GM18870 (cell line): Measurements from ENCODE around the gene BGN.

Experiments
- ATAC-seq: cut with Tn5 transposase; IDR thresholded peaks from one replicate; pipeline ENCODE4 v1.9.1; 2021; ENCODE audit warnings: moderate library complexity; ENCODE audit not compliant: unreplicated experiment

Gene BGN

DNA sequence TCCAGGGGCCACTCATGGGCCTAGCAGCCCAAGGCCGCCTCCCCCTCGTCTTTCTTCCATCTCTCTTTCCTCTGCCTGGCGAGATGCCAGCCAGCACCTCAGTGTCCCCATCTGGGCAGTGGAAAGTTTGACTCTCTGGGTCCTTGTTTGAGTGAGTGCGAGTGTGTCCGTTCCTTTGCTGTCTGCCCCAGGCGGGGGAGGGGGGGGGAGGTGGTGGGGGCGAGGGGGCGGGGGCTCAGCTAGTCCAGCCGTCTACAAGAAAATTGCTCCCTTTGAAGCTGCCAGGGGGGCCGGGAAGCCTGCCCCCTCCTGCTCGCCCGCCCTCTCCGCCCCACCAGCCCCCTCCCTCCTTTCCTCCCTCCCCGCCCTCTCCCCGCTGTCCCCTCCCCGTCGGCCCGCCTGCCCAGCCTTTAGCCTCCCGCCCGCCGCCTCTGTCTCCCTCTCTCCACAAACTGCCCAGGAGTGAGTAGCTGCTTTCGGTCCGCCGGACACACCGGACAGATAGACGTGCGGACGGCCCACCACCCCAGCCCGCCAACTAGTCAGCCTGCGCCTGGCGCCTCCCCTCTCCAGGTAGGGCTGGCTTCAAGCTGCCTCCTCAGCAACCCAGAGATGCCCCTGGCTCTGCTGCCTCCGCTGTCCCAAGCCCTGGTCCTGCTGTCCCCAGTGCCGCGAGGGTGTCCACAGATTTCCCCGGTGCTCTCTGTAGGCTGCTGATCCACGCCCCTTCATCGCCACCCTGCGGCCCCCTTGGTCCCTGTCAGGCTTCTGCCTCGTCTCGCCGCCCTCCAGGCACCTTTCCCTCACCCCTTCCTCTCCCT, at the start of gene BGN:
Gene BGN, plus strand, starts transcription at position 440 of the 821 bp plus-strand sequence. CDS start 9,652 bp downstream, outside the sequence.
- ATAC-seq, result no peak

- no peak for ATAC-seq
These were observed 49.5 kb upstream of the BGN start for GRCh38 chrX:153445106-153445855.

GRCh38 chrX:153445856-153446635, 48.7 kb upstream of the BGN start, which contains the start of gene TREX2:
TSS of gene TREX2 (minus strand) at chrX:153446056. CDS start at chrX:153445430, 626 bp downstream.
- no peak for ATAC-seq

GRCh38 chrX:153446636-153446936, 48.2 kb upstream of the BGN start:
- ATAC-seq, result no peak

- ATAC-seq, result no peak
These were observed 47.7 kb upstream of the BGN start for GRCh38 chrX:153446950-153447580.

GRCh38 chrX:153447581-153447960, 47.2 kb upstream of the BGN start:
- ATAC-seq, result no peak

DNA sequence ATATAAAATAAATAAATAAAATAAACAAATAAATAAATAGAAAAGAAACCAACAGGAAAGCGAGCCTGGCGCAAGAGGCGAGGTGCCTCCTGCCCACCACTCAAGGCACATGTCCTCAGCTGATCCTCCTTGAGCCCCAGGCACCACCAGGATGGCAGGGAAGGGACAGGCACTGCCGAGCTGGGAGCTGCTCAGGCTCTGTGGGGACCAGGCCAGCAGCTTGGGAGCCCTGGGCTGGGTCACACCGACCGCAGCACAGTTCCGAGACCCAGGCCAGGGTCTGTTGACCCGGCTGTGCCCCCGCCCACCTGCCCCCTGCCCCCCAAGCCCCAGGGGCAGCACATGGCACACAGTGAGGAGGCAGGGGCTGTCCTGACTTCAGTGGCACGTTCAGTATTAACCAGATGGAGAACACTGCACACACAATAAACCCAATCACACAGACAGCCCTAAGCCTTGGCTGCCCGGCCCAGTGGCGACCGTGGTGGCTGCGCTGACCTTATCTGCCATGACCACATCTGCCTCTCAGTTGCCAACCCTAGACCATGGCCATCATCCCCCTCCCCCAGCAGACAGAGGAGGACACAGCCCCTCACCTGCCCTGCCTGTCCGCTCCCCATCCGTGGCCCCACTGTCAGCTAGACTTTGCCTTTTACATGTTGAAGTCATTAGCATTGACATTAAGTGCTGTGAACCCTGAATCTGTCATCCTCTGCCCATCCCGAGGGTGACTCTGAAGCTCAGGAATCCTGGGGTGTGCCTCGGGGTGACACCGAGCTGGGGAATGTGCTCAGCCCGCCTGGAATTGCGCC, 46.0 kb upstream of the BGN start:
- no peak for ATAC-seq

GRCh38 chrX:153449368-153450113, 45.2 kb upstream of the BGN start:
- ATAC-seq, result no peak

DNA sequence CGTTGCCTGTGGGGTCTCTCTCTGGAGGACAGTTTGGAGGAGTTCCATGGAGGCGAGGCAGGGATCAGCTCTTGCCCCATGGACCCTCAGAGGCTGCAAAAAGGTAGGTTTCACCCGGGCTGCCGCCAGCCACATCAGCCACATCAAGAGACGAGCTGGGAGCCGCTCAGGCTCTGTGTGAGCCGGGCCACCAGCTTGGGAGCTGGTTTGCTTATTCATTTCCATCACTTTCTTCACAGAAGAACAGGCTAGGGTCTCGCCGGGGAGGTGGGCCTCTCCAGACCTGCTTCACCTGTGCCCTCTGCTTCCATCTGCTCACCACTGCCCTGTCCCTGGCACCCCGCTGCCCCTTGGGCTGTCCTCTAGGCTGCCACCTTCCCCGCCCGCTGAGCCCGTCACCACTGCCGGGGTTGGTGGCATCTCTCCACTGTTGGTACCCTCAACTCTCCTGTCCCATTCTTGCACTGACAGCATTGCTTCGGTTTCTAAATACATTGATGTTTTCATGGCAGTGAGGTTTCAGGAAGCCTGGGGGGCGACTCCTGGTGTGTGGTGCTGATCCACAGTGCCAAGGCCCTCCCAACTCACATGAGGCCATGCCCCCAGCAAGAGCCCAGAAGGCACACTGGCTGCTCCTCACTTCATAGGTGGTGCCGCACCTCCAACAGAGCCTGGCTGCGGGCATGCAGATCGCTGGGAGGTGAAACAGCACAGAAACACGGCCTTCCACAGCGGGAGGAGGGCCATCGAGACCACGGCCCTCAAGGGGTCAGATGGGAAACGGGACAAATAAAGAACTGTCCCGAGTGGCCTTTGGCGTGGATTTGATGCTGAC, 44.4 kb upstream of the BGN start:
- ATAC-seq, result no peak

- ATAC-seq, result no peak
These were observed 43.9 kb upstream of the BGN start for GRCh38 chrX:153450949-153451277.

DNA sequence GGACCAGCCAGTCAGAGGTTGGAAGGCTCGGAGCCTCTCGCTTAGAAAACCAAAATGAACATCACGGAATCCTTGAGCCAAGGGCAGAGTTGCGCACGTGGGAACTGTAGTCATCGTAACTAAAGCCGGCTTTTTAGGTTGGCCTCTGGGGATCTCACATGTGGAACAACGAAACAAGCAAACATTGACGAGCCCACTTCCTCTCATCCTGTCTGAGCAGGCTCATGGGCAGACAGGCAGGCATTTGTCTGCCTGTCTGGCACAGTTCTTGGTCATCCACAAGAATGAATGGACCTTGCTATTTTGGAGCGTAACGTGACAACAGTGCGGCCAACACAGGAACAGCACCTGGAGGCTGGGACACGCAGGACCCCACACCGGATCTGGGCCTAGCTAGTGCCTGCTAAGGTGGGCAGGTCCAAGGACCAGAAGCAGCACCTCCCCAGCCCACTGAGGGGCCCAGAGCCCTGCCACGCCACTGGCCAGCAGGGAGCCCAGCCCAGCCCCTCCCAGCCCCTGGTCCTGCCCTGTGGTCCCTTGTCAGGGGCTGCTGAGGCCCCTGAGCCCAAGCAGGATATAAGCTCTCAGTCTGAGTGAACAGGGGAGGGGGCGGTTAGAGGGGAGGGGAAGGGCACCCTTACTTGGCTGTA, 39.8 kb upstream of the BGN start:
- no peak for ATAC-seq

GRCh38 chrX:153455571-153455970, 39.2 kb upstream of the BGN start:
- ATAC-seq, result no peak

GRCh38 chrX:153456161-153456560, 38.6 kb upstream of the BGN start:
- ATAC-seq, result no peak

- no peak for ATAC-seq
These were observed 38.1 kb upstream of the BGN start for GRCh38 chrX:153456704-153457103.

DNA sequence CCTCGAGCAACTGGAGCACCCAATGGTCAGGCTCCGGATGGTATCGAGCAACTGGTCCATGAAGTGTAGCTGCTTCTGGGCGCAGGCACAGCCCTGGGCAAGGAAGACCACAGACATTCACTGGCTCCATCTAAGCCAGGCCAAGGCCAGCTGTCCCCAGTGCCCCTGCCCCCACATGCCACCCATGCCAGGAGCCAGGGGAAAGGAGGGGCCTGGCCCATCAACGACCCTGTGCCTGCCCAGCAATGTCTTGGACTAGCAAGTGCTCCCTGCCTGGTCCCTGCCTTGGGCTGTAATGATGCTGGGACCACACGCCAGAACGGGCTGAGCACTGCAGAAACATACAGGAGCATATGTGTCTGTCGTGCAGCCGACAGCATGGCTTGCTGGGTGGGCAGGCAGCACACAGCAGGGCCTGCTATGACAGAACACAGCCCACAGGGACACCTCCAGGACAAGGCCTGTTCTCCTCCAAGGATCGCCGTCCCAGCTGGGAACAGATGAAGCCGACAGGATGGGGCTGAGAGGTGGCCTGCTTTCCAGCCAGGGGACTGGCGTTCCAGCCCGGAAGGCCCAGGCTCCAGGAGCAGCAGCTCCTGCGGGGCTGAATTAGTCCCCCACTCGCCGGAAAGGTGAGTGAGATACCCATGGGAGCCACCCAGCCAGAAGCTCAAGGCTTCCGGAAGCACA, 37.5 kb upstream of the BGN start:
- ATAC-seq, result no peak

GRCh38 chrX:153457827-153458466, 36.8 kb upstream of the BGN start:
- no peak for ATAC-seq

- no peak for ATAC-seq
These were observed 36.3 kb upstream of the BGN start for GRCh38 chrX:153458476-153458875.
